Stimulated activated CD4-positive, alpha-beta T cell treated with anti-CD3 and anti-CD28 coated beads, Interleukin-2, amount 100 ng/mL, for 4 hours (primary cell): ENCODE measurements around the gene TBC1D22A.

ENCODE experiments used
- DNase-seq: peaks from one replicate; pipeline ENCODE4 v3.0.0-alpha.2; 2020; ENCODE audit warnings: low read depth

Gene TBC1D22A

DNA sequence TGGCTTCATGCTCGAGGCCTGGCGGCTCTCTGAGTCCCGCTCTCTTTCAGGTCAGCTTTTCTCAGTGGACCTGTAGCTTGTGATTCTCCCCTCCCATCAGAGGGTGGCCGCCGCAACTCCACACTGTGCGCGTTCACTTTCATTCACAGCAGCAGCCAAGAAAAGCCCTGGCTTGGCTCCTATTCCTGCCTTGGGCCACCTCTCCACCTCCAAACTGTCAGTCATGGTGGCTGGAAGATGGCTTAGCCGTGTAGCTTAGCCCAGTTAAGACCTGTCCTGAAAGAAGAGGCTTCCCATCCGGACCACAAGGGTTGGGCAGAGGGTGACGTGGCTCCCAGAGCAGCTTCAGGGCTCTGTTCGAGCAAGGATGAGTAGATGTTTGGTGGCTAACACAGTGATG is 125.5 kb downstream of the TBC1D22A start:
- DNase-seq, result no peak

- no peak for DNase-seq
Observed at GRCh38 chr22:46890819-46891218, 128.4 kb downstream of the TBC1D22A start.

DNA sequence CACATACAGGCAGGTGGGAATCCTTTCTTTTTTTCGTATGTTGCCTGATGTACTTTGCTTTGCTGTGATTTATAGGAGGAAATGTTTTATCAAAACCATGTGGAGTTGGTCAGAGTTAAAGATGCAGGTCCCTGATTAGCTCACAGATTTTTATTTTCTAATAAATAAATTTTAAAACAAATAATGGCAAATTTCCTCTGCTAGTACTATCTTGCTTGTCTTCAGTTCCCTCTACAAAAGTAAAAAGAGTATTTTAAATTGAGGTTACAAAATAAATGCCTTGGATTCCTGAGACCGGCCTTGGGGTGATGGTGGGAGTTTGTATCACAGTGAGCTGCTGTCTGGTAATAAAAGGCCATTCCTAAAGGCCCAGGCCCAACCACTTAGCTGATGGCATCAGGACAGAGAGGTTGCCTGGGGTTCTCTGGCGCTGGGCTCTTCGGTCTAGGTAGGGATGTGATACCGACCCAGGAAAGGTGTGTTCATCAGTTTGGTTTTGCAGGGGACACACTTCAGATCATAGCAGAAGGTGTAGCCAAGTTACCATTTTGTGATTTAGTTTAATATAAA is 129.0 kb downstream of the TBC1D22A start:
- no peak for DNase-seq

- DNase-seq, result no peak
Observed at GRCh38 chr22:46892866-46893265, 130.4 kb downstream of the TBC1D22A start.

DNA sequence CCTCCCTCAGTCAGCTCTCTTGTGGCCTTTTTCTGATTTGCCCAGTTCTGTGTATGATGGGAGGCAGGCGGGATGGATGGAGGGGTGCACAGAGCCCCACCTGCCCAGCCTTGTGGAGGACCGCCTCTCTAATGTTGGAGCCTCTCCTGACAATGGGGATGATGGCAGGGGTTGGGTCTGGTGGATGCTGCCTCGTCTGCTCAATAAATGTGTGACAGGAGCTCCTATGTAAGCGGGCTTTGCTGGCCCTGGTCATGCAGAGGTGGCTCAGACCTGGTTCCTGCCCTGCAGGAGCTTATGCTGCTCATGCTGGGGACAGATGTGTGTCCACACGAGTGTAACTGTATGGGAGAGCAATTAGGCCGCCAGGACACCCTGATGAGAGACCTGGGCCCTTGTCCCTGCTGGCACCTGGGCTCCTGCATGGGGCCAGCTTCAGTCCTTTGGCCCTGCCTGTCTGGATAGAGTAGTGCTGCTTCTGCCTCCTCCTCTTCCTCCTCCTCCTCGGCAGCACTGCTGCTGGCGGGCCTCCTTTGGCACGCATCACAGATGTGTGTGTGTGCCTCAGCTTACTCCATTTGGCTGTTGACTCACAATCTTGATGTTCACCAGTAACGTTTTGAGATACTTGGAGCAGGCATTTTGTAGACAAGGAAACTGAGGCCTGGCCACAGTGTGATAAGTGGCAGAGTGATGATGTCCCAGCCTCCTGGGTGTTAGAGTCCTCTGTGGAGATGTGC is 131.0 kb downstream of the TBC1D22A start:
- DNase-seq, result no peak

- DNase-seq, result no peak
Observed at GRCh38 chr22:46894081-46894671, 131.7 kb downstream of the TBC1D22A start.

- no peak for DNase-seq
Observed at GRCh38 chr22:46894851-46895640, 132.6 kb downstream of the TBC1D22A start.

GRCh38 chr22:46895753-46896152 is 133.3 kb downstream of the TBC1D22A start:
- no peak for DNase-seq

DNA sequence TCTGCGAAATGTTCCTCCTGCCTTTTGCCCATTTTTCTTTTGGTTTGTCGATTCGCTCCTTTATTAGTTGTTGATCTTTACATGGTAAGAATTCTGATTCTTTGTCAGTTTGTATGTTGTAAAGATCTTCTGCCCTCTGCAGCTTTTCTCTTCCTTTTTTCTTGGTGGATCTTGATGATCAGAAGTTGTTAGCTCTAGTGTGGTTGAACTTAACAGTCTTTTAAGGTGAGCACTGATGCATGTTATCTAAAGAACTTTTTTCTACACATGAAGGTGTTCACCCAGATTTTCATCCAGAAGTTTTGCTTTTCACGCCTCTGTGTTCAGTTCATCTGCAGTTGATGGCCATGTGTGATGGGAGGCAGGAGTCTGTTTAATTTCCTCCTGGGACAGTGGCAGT is 133.7 kb downstream of the TBC1D22A start:
- no peak for DNase-seq

GRCh38 chr22:46896568-46897245 is 134.3 kb downstream of the TBC1D22A start:
- DNase-seq, result no peak

DNA sequence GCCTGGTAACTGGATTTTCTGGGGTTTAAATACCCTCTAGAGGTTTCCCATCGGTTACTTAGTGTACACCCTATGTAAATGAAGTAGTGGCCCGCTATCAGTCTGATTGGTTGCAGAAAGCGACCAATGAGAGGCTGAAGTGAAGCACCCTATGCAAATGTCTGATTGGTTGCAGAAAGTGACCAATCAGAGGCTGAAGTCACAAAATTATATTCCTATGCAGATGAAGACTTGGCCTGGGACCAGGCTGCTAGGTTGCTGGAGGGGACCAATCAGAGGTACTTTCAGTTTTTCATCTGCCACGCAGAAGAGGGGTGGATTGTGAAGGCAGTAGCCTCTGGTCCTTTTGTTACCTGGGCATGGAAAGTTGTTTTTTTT is 134.8 kb downstream of the TBC1D22A start:
- DNase-seq, result no peak

DNA sequence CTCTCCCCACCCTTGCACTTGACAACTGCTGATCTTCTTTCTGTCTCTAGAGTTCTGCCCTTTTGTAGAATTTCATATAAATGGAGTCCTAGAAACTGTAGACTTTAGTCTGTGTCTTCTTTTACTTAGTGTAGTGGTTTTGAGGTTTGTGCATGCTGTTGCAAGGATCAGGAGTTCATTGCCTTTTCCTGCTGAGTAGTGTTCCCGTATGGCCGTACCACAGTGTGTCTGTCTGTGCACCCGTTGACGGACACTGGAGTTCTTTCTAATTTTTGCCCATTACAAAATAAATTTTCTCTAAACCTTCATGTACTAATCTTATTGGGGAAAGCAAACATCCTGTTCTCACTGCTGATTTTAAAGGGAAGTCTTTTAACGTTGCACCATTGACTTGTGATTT is 138.1 kb downstream of the TBC1D22A start:
- no peak for DNase-seq

GRCh38 chr22:46902436-46902835 is 140.0 kb downstream of the TBC1D22A start:
- no peak for DNase-seq

DNA sequence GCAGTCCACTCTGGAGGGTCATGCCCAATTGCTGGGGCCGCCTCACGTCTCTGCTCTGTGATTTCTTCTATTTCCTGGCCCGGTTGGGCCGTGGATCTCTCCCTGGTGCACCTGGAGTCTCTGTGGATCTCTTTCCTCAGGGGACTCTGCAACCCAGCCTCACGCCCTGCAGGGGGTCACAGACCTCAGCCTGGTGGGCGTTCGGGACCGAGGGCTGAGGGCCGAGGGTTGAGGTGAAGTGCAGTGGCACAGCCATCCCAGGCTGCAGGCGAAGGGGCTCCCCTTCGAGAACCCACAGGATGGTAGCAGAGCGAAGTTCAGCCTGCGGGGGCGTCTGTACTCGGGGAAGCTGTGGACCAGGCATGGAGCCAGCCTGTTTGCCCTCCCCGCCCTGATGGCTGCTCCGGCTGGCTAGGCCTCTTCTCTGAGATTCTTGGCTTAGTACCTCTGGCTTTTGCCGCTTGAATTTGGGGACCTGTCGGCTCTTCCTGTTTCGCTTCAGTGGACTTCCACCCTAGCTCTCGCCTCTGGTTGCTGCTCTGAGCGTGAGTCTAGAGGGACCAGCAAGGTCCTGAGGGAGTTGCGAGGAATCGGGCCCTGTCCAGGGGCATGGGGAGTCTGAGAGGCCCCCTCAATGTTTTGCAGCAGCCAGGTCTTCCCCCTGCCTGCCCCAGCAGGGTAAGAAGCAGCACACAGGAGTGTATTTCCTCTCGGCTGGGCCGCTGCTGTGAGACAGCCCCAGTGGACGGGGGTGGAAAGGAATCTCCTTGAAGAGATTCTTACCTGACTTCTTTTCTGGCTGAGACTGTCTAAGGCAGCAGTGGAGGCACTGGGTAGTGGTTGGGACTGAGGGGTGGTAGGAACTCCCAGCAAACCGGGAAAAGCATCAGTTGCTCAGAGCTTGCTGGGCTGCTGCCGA is 140.8 kb downstream of the TBC1D22A start:
- no peak for DNase-seq

DNA sequence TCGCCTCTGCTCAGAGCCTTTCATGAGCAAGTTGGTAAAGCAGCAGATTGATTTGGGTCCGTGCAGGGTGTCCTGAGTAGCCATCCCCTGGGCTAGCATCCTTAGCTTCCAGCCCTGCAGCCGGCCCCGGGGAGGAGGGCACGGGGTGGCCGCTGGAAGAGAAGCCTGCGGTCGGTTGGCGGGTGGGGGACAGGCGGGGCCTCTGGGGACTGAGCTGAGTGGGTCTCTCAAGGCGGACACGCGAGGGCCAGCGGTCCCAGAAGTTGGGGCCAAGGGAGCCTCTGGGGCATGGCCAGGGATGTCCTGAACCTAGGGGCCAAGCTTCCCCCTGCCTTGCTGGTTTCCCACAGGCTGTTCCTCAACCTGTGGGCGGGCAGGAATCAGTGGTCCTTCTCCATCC is 143.0 kb downstream of the TBC1D22A start:
- DNase-seq, result no peak

- no peak for DNase-seq
Observed at GRCh38 chr22:46905834-46906233, 143.4 kb downstream of the TBC1D22A start.

DNA sequence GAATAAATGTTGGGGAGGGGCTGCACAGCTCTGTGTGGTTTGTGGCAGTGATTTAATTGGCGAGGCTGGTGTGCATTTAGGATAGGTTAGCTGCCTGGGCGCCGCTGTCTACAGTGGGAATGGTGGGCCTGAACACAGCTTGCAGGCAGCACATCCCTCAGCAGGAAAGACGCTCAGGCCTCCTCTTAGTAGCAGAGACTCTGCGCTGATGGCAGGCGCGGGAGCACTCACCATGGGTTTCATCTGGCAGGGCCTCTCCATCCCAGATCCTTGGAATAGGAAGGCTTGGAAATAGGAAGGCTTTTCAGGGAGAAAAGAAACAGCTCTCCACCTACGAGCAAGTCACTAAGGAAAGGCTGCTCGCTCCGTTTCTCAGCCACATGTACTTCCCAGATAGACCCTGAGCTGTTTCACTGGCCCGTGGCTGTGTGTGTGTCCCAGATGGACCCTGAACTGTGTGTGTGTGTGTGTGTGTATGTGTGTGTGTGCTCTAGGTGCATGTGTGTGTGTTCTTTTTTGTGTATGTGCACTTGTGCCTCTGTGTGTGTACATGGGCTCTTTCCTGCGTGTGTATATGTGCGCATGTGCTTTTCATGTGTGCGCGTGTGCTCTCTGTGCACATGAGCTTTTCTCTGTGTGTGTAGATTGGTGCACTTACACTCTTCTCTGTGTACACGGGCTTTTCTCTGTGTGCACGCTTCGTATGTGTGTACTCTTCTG is 144.0 kb downstream of the TBC1D22A start:
- DNase-seq, result no peak

DNA sequence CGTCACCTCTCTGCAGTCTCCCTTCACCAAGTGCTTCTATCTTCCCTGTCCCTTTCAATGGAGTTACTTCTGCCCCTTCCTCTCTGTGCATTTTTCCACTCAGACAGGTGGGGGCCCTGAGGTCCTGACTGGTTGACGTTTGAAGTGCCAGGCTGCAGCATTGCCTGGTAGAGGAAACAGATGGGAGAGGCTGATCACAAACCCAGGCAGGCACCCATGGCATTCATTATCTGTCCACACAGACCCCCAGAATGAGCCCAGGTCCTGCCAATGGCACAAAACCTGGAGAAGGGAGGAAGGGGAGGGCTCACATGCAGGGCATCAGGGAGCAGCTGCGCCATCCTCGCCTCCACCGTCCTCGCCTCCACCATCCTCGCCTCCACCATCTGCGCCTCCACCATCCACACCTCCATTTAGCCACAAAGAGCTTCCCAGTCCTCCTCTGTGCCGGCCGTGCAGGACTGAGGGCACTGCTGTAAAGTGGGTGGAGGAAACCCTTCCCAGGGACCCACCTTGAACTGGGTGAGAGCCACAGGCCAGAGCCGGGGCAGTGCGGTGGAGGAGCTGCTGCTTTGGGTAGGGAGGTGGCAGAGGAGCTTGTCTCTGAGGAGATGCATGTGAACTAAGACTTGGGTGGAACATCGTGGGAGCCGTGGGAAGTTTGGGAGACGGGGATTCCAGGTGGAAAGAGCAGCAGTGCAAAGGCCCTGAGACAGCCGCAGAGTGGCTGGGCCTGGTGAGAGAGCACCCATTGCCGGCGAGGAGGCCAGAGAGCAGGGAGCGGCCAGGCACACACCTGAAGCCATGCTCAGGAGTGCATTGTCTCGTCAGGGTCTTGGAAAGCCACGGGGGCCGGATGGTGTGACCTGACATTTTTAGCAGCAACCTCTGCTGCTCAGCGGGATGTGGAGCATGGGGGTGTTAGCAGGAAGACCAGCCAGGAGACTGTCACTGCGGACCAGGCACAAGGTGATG is 145.1 kb downstream of the TBC1D22A start:
- DNase-seq, result no peak

DNA sequence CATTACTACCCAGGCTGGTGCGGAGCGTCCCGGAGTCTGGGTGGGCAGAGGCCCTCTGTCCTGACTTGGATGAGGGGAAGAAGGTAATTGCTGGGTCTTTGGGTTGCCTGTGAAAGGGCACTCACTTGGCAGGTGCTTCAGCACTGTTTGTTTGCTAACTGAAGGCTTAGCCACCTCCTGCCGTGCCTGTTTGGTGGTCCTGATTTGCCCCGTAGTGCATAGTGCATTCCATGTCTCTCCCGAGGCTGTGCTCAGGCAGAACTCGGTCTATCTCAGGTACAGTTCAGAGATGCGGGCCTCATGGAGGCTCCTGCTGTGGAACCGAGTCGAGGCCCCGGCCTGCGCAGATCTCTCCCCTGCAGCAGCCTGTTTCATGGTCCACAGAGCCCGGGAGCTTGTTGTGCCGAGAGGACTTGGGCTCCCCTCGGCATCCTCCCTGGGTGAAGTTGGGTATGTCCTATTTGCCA is 146.2 kb downstream of the TBC1D22A start:
- no peak for DNase-seq
